DOHH2 (cell line): Measurements from ENCODE around the gene NRN1.

Experiments
- H3F3A ChIP-seq: fragments of 200-600 bp; sonication (generic), shearing (Covaris generic); 2 replicates; pipeline ENCODE4 v1.6.0; 2016; ENCODE audit warnings: antibody characterized with exemption, mild to moderate bottlenecking; ENCODE audit not compliant: control insufficient read depth, insufficient read depth
- H3K27ac ChIP-seq: fragments of 200-600 bp; sonication (generic); 2 replicates; pipeline ENCODE4 v1.5.1; 2014; ENCODE audit warnings: low read depth, mild to moderate bottlenecking, low read length, moderate library complexity
- H3K27me3 ChIP-seq: fragments of 200-600 bp; sonication (generic); 2 replicates; pipeline ENCODE4 v1.6.1; 2014; ENCODE audit warnings: mild to moderate bottlenecking, low read length, mixed read lengths; ENCODE audit not compliant: control insufficient read depth
- H3K36me3 ChIP-seq: fragments of 200-600 bp; sonication (generic); 2 replicates; pipeline ENCODE4 v1.6.1; 2014; ENCODE audit warnings: mild to moderate bottlenecking, low read length, moderate library complexity, mixed read lengths; ENCODE audit not compliant: control insufficient read depth
- H3K4me1 ChIP-seq: fragments of 200-600 bp; sonication (generic); 2 replicates; pipeline ENCODE4 v1.6.1; 2014; ENCODE audit warnings: mild to moderate bottlenecking, low read length, mixed read lengths; ENCODE audit not compliant: control insufficient read depth
- H3K4me2 ChIP-seq: fragments of 200-600 bp; sonication (generic); 2 replicates; pipeline ENCODE4 v1.6.0; 2014; ENCODE audit warnings: mild to moderate bottlenecking, low read length, moderate library complexity
- H3K4me3 ChIP-seq: fragments of 200-600 bp; sonication (generic); 2 replicates; pipeline ENCODE4 v1.5.1; 2014; ENCODE audit warnings: mild to moderate bottlenecking, low read length, mixed read lengths
- H3K79me2 ChIP-seq: fragments of 200-600 bp; sonication (generic); 2 replicates; pipeline ENCODE4 v1.6.1; 2014; ENCODE audit warnings: mild to moderate bottlenecking, low read length, mixed read lengths; ENCODE audit not compliant: control insufficient read depth
- H3K9me2 ChIP-seq: fragments of 200-600 bp; sonication (generic); replicated peaks from 2 replicates; pipeline ENCODE4 v1.6.1; 2014; ENCODE audit warnings: mild to moderate bottlenecking, low read length, mixed read lengths; ENCODE audit not compliant: control insufficient read depth
- H3K9me3 ChIP-seq: fragments of 200-600 bp; sonication (generic); 2 replicates; pipeline ENCODE4 v1.6.1; 2014; ENCODE audit warnings: antibody characterized with exemption, low read length, mixed read lengths; ENCODE audit not compliant: control insufficient read depth, insufficient read depth
- H4K20me1 ChIP-seq: fragments of 200-600 bp; sonication (generic); 2 replicates; pipeline ENCODE4 v1.6.0; 2014; ENCODE audit warnings: low read depth, mild to moderate bottlenecking, antibody characterized with exemption, low read length, moderate library complexity; ENCODE audit not compliant: control insufficient read depth, insufficient read depth
- CTCF ChIP-seq: fragments of 200-600 bp; sonication (generic); IDR thresholded peaks from one replicate; pipeline ENCODE4 v1.5.1; 2014; ENCODE audit warnings: antibody characterized with exemption, mild to moderate bottlenecking, low read depth, low read length; ENCODE audit not compliant: poor library complexity, severe bottlenecking
- EZH2phosphoT487 ChIP-seq: fragments of 200-600 bp; sonication (generic); IDR thresholded peaks from 2 replicates; pipeline ENCODE4 v1.6.1; 2017; ENCODE audit warnings: borderline replicate concordance, mild to moderate bottlenecking, antibody characterized with exemption, low read length, moderate library complexity, mixed read lengths

Gene NRN1

GRCh38 chr6:5994234-5994998 is 12.3 kb downstream of the NRN1 start:
- peaks cover 15% of the 10 kb centered on the region for H3K4me1 ChIP-seq
- H3K4me3 ChIP-seq: no peak overlapping the region
- H3F3A ChIP-seq: peaks cover 6% of the 10 kb centered on the region; the same call in 1 of the 2 replicates
- H3K9me3 ChIP-seq: no peaks in the 10 kb centered on the region
- H3K79me2 ChIP-seq: no peaks in the 10 kb centered on the region
- H3K9me2 ChIP-seq: no peaks in the 10 kb centered on the region
- no peak overlapping the region for H3K4me2 ChIP-seq
- peaks cover 65% of the 10 kb centered on the region for H3K27me3 ChIP-seq
- TF ChIP-seq EZH2phosphoT487 (no peak), CTCF (no peak)
- H4K20me1 ChIP-seq: no peaks in the 10 kb centered on the region
- no peaks in the 10 kb centered on the region for H3K36me3 ChIP-seq
- no peak overlapping the region for H3K27ac ChIP-seq

GRCh38 chr6:5992551-5993225 is 14.0 kb downstream of the NRN1 start:
- H4K20me1 ChIP-seq: no peaks in the 10 kb centered on the region
- H3K36me3 ChIP-seq: no peaks in the 10 kb centered on the region
- H3K4me1 ChIP-seq: peaks cover 14% of the 10 kb centered on the region
- H3F3A ChIP-seq: peaks cover 1% of the 10 kb centered on the region; the same call in 1 of the 2 replicates
- no peaks in the 10 kb centered on the region for H3K9me3 ChIP-seq
- no peaks in the 10 kb centered on the region for H3K79me2 ChIP-seq
- H3K4me2 ChIP-seq: no peak overlapping the region
- no peaks in the 10 kb centered on the region for H3K9me2 ChIP-seq
- TF ChIP-seq EZH2phosphoT487: no peak
- no peak for TF ChIP-seq CTCF
- peaks cover 70% of the 10 kb centered on the region for H3K27me3 ChIP-seq
- no peak overlapping the region for H3K4me3 ChIP-seq
- H3K27ac ChIP-seq: no peak overlapping the region

GRCh38 chr6:5990786-5991185 is 15.9 kb downstream of the NRN1 start:
- no peaks in the 10 kb centered on the region for H4K20me1 ChIP-seq
- H3K27ac ChIP-seq: no peak overlapping the region
- H3F3A ChIP-seq: no peaks in the 10 kb centered on the region
- no peak overlapping the region for H3K4me2 ChIP-seq
- H3K79me2 ChIP-seq: no peaks in the 10 kb centered on the region
- TF ChIP-seq CTCF (no peak), EZH2phosphoT487 (no peak)
- H3K4me3 ChIP-seq: no peak overlapping the region
- no peaks in the 10 kb centered on the region for H3K4me1 ChIP-seq
- peaks cover 60% of the 10 kb centered on the region for H3K27me3 ChIP-seq
- H3K9me2 ChIP-seq: no peaks in the 10 kb centered on the region; the same call in 1 of the 2 replicates
- no peaks in the 10 kb centered on the region for H3K9me3 ChIP-seq
- H3K36me3 ChIP-seq: no peaks in the 10 kb centered on the region
